HCT116 (cell line): ENCODE results near the gene FBXO40. TPM values are rescaled to one million over a fixed set of nuclear protein-coding genes. Genes with fewer than 3 reads are reported as not detected.

ENCODE experiments used
- ATAC-seq: fragments of 200-7000 bp; cut with Tn5 transposase; 2 replicates; pipeline ENCODE4 v1.9.1; 2020; ENCODE audit warnings: mild to moderate bottlenecking, moderate library complexity
- BruUV-seq: library from RNA; stranded (reverse); fragments of 400-500 nt; replicated peaks from 2 replicates; lab custom pipeline; 2021; lab: Mats Ljungman, UMichigan
- CTCF ChIA-PET: fragments of 300-600 bp; sonication (Branson Sonifier 250); formaldehyde crosslinking; loops from one replicate; lab custom pipeline; 2021; ENCODE audit warnings: antibody characterized with exemption; lab: Charles Lee
- POLR2A ChIA-PET: fragments of 300-600, 350-600 bp; sonication (Branson Sonifier 250); formaldehyde crosslinking; loops from one replicate; lab custom pipeline; 2021; ENCODE audit warnings: antibody characterized with exemption; lab: Charles Lee
- RAD21 ChIA-PET, 2 experiments: fragments of 300-600 bp; sonication (Branson Sonifier 250); formaldehyde crosslinking; loops; one replicate each; lab custom pipeline; 2023; ENCODE audit warnings: low total read pairs in 2 of 2; ENCODE audit not compliant: uncharacterized antibody in 2 of 2, unreplicated experiment in 2 of 2, low non-redundant PET in 1 of 2; lab: Charles Lee
- DNase-seq: peaks from one replicate; pipeline ENCODE4 v3.0.0-alpha.2; 2010; ENCODE audit warnings: low read depth, low spot score
- H2AFZ ChIP-seq: fragments of 200-600 bp; shearing (Covaris generic), sonication (generic); 2 replicates; pipeline ENCODE4 v1.6.1; 2017; ENCODE audit warnings: low read depth, mixed run types, mixed read lengths, antibody characterized with exemption, low read length; ENCODE audit not compliant: poor library complexity, severe bottlenecking
- H3K27ac ChIP-seq: 2 replicates; pipeline ENCODE4 v1.5.1; 2012; ENCODE audit warnings: low read depth, low read length
- H3K27me3 ChIP-seq: fragments of 200-600 bp; sonication (generic); 2 replicates; pipeline ENCODE4 v1.6.1; 2016; ENCODE audit warnings: mixed run types, low read length, mixed read lengths; ENCODE audit not compliant: insufficient read depth
- H3K36me3 ChIP-seq, 2 experiments: fragments of 200-500 bp in 1 of 2; fragments of 200-600 bp in 1 of 2; sonication (Bioruptor generic) in 1 of 2; sonication (generic) in 1 of 2; 2 replicates each; pipeline versions ENCODE4 v1.5.1 to v1.6.1; 2014 to 2016; ENCODE audit warnings: low read length in 2 of 2, inconsistent platforms in 1 of 2, mixed read lengths in 1 of 2, mixed run types in 1 of 2; ENCODE audit not compliant: insufficient read depth in 2 of 2, control insufficient read depth in 1 of 2
- H3K4me1 ChIP-seq, 2 experiments: fragments of 200-600 bp in 1 of 2; sonication (generic) in 1 of 2; 2 replicates each; pipeline versions ENCODE4 v1.5.1 to v1.6.1; 2012 to 2017; ENCODE audit warnings: low read length in 2 of 2, inconsistent platforms in 1 of 2, mild to moderate bottlenecking in 1 of 2, mixed read lengths in 1 of 2, mixed run types in 1 of 2, moderate library complexity in 1 of 2; ENCODE audit not compliant: insufficient read depth in 2 of 2, control insufficient read depth in 1 of 2
- H3K4me2 ChIP-seq: fragments of 200-600 bp; sonication (generic); 2 replicates; pipeline ENCODE4 v1.6.1; 2017; ENCODE audit warnings: mixed run types, low read length, mixed read lengths
- H3K4me3 ChIP-seq, 2 experiments: fragments of 200-600 bp in 1 of 2; sonication (generic) in 1 of 2; replicated peaks in 1 of 2; 2 replicates each; pipeline ENCODE4 v1.5.1; 2011 to 2016; ENCODE audit warnings: low read length in 2 of 2, control low read depth in 1 of 2, low read depth in 1 of 2, mild to moderate bottlenecking in 1 of 2, mixed read lengths in 1 of 2, mixed run types in 1 of 2
- H3K79me2 ChIP-seq: fragments of 200-600 bp; sonication (generic); 2 replicates; pipeline ENCODE4 v1.6.1; 2017; ENCODE audit warnings: mild to moderate bottlenecking, mixed run types, low read length, moderate library complexity, mixed read lengths; ENCODE audit not compliant: insufficient read depth
- H3K9ac ChIP-seq: fragments of 200-600 bp; sonication (generic); 2 replicates; pipeline ENCODE4 v1.6.1; 2016; ENCODE audit warnings: low read length, mixed read lengths
- H3K9me2 ChIP-seq: fragments of 200-600 bp; sonication (generic), shearing (Covaris generic); 2 replicates; pipeline ENCODE4 v1.6.1; 2017; ENCODE audit warnings: mixed run types, mild to moderate bottlenecking, moderate library complexity; ENCODE audit not compliant: insufficient read depth
- H3K9me3 ChIP-seq, 2 experiments: fragments of 200-500 bp in 1 of 2; fragments of 200-600 bp in 1 of 2; sonication (Bioruptor generic) in 1 of 2; sonication (generic) in 1 of 2; 2 replicates each; pipeline ENCODE4 v1.6.1; 2014 to 2017; ENCODE audit warnings: low read length in 2 of 2, mixed read lengths in 2 of 2, inconsistent platforms in 1 of 2, low read depth in 1 of 2, mild to moderate bottlenecking in 1 of 2, mixed run types in 1 of 2, moderate library complexity in 1 of 2; ENCODE audit not compliant: control insufficient read depth in 1 of 2, insufficient read depth in 1 of 2
- H4K20me1 ChIP-seq: fragments of 200-600 bp; sonication (generic), shearing (Covaris generic); 2 replicates; pipeline ENCODE4 v1.6.1; 2017; ENCODE audit warnings: mixed run types, mild to moderate bottlenecking, moderate library complexity; ENCODE audit not compliant: insufficient read depth
- EGR1 ChIP-seq: IDR thresholded peaks from 2 replicates; pipeline ENCODE4 v1.6.1; 2012; ENCODE audit warnings: low read depth
- ELF1 ChIP-seq: IDR thresholded peaks from 2 replicates; pipeline ENCODE4 v1.6.1; 2012; ENCODE audit warnings: low read depth, borderline replicate concordance
- EZH2 ChIP-seq: fragments of 200-600 bp; sonication (generic); IDR thresholded peaks from 2 replicates; pipeline ENCODE4 v1.6.1; 2017; ENCODE audit warnings: antibody characterized with exemption, mixed run types
- EZH2phosphoT487 ChIP-seq: fragments of 200-600 bp; IDR thresholded peaks from 2 replicates; pipeline ENCODE4 v1.6.1; 2018; ENCODE audit warnings: antibody characterized with exemption, borderline replicate concordance
- FOSL1 ChIP-seq: IDR thresholded peaks from 2 replicates; pipeline ENCODE4 v1.6.1; 2012; ENCODE audit warnings: low read depth
- POLR2A ChIP-seq: IDR thresholded peaks from 2 replicates; pipeline ENCODE4 v1.7.0; 2011; ENCODE audit warnings: borderline replicate concordance; ENCODE audit not compliant: insufficient read depth, insufficient read length; ENCODE audit errors: extremely low read depth
- POLR2AphosphoS5 ChIP-seq: IDR thresholded peaks from 2 replicates; pipeline ENCODE4 v1.6.1; 2011; ENCODE audit warnings: mild to moderate bottlenecking, low read depth, low read length, moderate library complexity
- RAD21 ChIP-seq: IDR thresholded peaks from 2 replicates; pipeline ENCODE4 v1.6.1; 2012; ENCODE audit warnings: low read depth, mild to moderate bottlenecking
- SIN3A ChIP-seq: IDR thresholded peaks from 2 replicates; pipeline ENCODE4 v1.6.1; 2012; ENCODE audit warnings: low read depth
- SP1 ChIP-seq: IDR thresholded peaks from 2 replicates; pipeline ENCODE4 v1.6.1; 2012; ENCODE audit warnings: low read depth
- YY1 ChIP-seq: IDR thresholded peaks from 2 replicates; pipeline ENCODE4 v1.6.1; 2011; ENCODE audit warnings: low read length, low read depth, moderate library complexity, mild to moderate bottlenecking; ENCODE audit not compliant: insufficient replicate concordance; ENCODE audit errors: extremely low read depth
- ZFX ChIP-seq: fragments of 450-650 bp; IDR thresholded peaks from 2 replicates; pipeline ENCODE4 v1.6.1; 2017
- ZNF274 ChIP-seq: fragments of 200-500 bp; sonication (Bioruptor generic); IDR thresholded peaks from 2 replicates; pipeline ENCODE4 v1.6.1; 2014; ENCODE audit warnings: mild to moderate bottlenecking, low read depth, low read length, inconsistent platforms
- intact Hi-C: fragments of 100-400 bp; cut with micrococcal nuclease; formaldehyde crosslinking; loops from 2 replicates; pipeline ENCODE4 v1.10.0; 2022
- total RNA-seq: library from RNA; stranded (reverse); gene quantifications from one replicate; pipeline ENCODE4 v1.2.1, GENCODE V29; 2021; ENCODE audit not compliant: unreplicated experiment
- TF ChIP-seq, protein P1 (sequence below), 3 experiments: fragments of 200-600 bp in 1 of 3; sonication (generic) in 1 of 3; IDR thresholded peaks in 2 of 3; conservative IDR thresholded peaks in 1 of 3; 2 replicates each; pipeline ENCODE4 v1.5.1; 2012 to 2017; ENCODE audit warnings: low read depth in 2 of 3, low read length in 2 of 3, antibody characterized with exemption in 1 of 3, borderline replicate concordance in 1 of 3, control low read depth in 1 of 3, mild to moderate bottlenecking in 1 of 3, mixed read lengths in 1 of 3, mixed run types in 1 of 3, moderate library complexity in 1 of 3; ENCODE audit not compliant: insufficient read depth in 1 of 3
- TF ChIP-seq, protein P2 (sequence below): IDR thresholded peaks from 2 replicates; pipeline ENCODE4 v1.6.1; 2012

Gene FBXO40
- total RNA-seq, 1 experiment from 2014 or later: not detected

DNA sequence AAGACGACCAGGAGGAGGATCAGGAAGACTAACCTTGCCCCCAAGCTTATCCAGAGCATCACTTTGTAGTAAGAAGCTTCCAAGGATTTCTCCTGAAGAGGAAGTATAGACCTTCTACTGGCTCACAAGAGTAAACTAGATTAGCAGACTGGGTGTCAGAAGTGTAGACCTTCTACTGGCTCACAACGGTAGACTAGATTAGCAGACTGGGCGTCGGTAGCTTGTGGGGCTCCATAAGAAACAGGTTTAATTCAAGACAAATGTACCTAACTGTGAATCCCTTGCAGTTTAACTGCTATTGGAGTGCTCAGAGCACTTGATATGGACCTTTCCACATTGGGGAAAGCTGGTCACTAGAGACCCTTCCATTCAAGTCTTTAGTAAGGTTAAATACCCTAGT is 12.9 kb downstream of the FBXO40 start:
- H3K9ac ChIP-seq: no peak overlapping the region
- no peaks in the 10 kb centered on the region for H3K79me2 ChIP-seq
- no peak overlapping the region for H2AFZ ChIP-seq
- ChIA-PET POLR2A (no interaction called here), CTCF (no interaction called here), RAD21 (no interaction called here)
- ATAC-seq (no peak), DNase-seq (no peak)
- no peaks in the 10 kb centered on the region for H3K36me3 ChIP-seq
- no TSS peak for BruUV-seq
- H3K9me2 ChIP-seq: no peaks in the 10 kb centered on the region; the same call in 1 of the 2 replicates
- H3K4me2 ChIP-seq: no peak overlapping the region
- H3K27ac ChIP-seq: no peak overlapping the region
- intact Hi-C loops: no loop called here
- TF ChIP-seq ZNF274 (no peak), POLR2A (no peak), EZH2 (no peak), POLR2AphosphoS5 (no peak), SIN3A (no peak), EGR1 (no peak), ZFX (no peak), FOSL1 (no peak), RAD21 (no peak), ELF1 (no peak), EZH2phosphoT487 (no peak), YY1 (no peak), SP1 (no peak)
- TF ChIP-seq, protein P1, sequence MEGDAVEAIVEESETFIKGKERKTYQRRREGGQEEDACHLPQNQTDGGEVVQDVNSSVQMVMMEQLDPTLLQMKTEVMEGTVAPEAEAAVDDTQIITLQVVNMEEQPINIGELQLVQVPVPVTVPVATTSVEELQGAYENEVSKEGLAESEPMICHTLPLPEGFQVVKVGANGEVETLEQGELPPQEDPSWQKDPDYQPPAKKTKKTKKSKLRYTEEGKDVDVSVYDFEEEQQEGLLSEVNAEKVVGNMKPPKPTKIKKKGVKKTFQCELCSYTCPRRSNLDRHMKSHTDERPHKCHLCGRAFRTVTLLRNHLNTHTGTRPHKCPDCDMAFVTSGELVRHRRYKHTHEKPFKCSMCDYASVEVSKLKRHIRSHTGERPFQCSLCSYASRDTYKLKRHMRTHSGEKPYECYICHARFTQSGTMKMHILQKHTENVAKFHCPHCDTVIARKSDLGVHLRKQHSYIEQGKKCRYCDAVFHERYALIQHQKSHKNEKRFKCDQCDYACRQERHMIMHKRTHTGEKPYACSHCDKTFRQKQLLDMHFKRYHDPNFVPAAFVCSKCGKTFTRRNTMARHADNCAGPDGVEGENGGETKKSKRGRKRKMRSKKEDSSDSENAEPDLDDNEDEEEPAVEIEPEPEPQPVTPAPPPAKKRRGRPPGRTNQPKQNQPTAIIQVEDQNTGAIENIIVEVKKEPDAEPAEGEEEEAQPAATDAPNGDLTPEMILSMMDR (IDR thresholded peaks at IDR 0.05 in 2 of 3, conservative IDR thresholded peaks at IDR 0.05 in 1 of 3; ENCODE audit: borderline replicate concordance in 1 of 3, insufficient read depth in 1 of 3, low read depth in 2 of 3, low read length in 2 of 3): no peak
- TF ChIP-seq, protein P2, sequence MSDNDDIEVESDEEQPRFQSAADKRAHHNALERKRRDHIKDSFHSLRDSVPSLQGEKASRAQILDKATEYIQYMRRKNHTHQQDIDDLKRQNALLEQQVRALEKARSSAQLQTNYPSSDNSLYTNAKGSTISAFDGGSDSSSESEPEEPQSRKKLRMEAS: no peak
- H4K20me1 ChIP-seq: no peaks in the 10 kb centered on the region
- no peak overlapping the region for H3K4me3 ChIP-seq
- 0 out of 4 replicates have a peak, but pooled peaks cover 0 to 5% of the 10 kb centered on the region in 2 experiments for H3K4me1 ChIP-seq
- H3K9me3 ChIP-seq: no peaks in the 10 kb centered on the region
- no peaks in the 10 kb centered on the region for H3K27me3 ChIP-seq
